ENCODE measurements around the gene DNAJC16.
"Not testable (repeated sequence)": the region's sequence is repeated elsewhere in the genome, so short reads cannot be mapped to it uniquely, and the experiment has no call there.

DNAJC16 gene

DNA sequence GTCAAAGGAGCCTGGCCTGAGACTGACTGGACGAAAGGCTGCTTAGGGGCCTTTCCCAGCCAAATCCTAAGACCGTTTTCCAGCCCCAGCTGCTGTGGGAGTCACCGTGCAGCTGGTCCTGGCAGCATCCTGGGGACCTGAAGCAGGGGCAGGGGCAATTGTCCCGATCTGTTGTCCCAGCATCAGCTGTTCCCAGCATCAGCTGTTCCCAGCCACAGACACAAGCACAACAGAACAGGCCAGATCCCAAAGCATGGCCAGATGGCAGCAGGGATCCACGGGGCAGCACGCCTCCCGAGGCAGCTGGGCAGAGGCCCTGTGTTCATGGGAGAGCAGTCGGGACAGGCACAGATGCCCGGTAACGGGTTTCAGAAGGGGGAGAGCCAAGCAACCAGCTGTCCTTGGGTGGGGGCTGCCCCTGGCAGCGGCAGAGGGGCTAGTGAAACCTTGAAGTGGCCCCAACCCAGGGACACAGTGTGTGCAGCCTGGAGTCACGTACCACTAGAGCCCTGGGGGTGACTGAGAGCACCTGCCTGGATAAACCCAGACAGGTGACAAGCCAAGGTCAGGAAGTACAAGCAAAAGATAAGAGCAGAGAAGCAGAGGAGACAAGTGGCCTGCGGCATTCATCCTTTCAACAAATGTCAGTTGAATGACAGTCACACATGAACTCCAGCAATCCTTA lies 37.5 kb upstream of the DNAJC16 start:
- TF ChIP-seq JUND (IDR thresholded peaks at IDR 0.05; ENCODE audit: low read depth): no peak
- no peak for DNase-seq (ENCODE audit: low read depth in 1 of 2, low spot score in 1 of 2)
- in situ Hi-C loops (cut with HindIII; ENCODE audit: low pct_unique_long_range_greater_than_20kb, low sequenced_read_pairs): no loop called here

GRCh38 chr1:15491010-15491409 lies 35.6 kb upstream of the DNAJC16 start:
- DNase-seq (ENCODE audit: low read depth in 1 of 2, low spot score in 1 of 2); in situ Hi-C loops (cut with HindIII; ENCODE audit: low pct_unique_long_range_greater_than_20kb, low sequenced_read_pairs): not testable (repeated sequence)

GRCh38 chr1:15492596-15492995 lies 34.1 kb upstream of the DNAJC16 start:
- no peak for DNase-seq (ENCODE audit: low read depth in 1 of 2, low spot score in 1 of 2)
- TF ChIP-seq JUND (IDR thresholded peaks at IDR 0.05; ENCODE audit: low read depth): no peak
- in situ Hi-C loops (cut with HindIII; ENCODE audit: low pct_unique_long_range_greater_than_20kb, low sequenced_read_pairs): no loop called here

DNA sequence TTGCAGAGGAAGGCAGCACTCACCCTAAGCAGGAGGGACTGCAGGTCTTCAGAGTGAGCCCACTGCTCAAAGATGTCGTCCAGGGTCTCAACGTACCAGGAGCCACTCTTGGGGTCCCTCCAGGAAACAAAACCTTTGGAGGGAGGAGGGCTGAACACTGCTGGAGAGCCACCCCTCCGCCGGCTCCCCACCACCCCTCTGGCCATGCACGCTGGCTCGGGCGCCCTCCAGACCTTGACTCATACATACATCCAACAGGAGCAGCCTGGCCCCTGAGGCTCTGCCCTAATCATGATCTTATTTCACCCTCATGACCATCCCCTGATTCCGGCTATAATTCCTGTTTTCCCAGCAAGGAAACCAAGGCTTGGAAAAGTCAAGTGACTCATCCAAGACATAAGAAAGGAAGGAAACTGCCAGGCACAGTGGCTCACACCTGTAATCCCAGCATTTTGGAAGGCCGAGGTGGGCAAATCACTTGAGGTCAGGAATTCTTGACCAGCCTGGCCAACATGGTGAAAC lies 32.7 kb upstream of the DNAJC16 start:
- no peak for TF ChIP-seq JUND (IDR thresholded peaks at IDR 0.05; ENCODE audit: low read depth)
- DNase-seq (ENCODE audit: low read depth in 1 of 2, low spot score in 1 of 2): no peak
- in situ Hi-C loops (cut with HindIII; ENCODE audit: low pct_unique_long_range_greater_than_20kb, low sequenced_read_pairs): no loop called here

GRCh38 chr1:15500184-15501178 lies 26.2 kb upstream of the DNAJC16 start:
- in situ Hi-C loops (cut with HindIII; ENCODE audit: low pct_unique_long_range_greater_than_20kb, low sequenced_read_pairs): no loop called here
- TF ChIP-seq JUND (IDR thresholded peaks at IDR 0.05; ENCODE audit: low read depth): no peak
- DNase-seq (ENCODE audit: low read depth in 1 of 2, low spot score in 1 of 2): no peak

DNA sequence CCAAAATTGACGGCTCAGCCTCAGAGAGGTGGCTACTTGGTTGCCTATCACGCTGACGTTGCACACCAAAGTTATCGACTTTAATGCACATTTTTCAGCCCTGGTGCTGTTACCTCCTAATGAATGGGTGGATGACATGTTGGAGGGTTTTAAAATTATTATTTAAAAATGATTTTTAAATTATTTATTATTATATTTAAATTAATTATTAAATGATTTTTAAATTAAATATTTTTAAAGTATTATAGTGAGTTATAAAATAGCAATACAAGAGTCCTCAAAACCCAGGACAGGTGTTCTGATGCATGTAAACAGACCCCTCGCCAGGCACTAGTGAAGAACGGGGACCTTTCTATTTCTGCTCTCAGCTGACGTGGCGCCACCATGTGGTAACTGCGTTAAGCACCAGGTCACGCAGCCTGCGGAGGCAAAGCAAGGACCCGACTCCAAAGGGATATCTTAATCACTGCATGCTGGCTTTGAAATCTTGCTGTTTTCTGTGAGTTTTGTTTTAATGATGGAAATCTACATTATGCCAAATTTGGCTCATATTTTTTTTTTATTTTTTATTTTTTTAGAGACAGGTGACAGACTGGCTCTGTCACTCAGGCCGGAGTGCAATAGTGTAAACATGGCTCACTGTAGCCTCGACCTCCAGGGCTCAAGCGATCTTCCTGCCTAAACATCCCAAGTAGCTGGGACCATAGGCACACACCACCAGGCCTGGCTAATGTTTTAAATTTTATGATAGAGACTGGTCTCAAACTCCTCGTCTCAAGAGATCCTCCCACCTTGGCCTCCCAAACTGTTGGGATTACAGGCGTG lies 25.2 kb upstream of the DNAJC16 start:
- TF ChIP-seq JUND (IDR thresholded peaks at IDR 0.05; ENCODE audit: low read depth): no peak
- peak; percentile 54 to 59 for DNase-seq (ENCODE audit: low read depth in 1 of 2, low spot score in 1 of 2)
- in situ Hi-C loops (cut with HindIII; ENCODE audit: low pct_unique_long_range_greater_than_20kb, low sequenced_read_pairs): no loop called here

- DNase-seq (ENCODE audit: low read depth in 1 of 2, low spot score in 1 of 2): no peak
- no peak for TF ChIP-seq JUND (IDR thresholded peaks at IDR 0.05; ENCODE audit: low read depth)
- in situ Hi-C loops (cut with HindIII; ENCODE audit: low pct_unique_long_range_greater_than_20kb, low sequenced_read_pairs): no loop called here
Observed at GRCh38 chr1:15504436-15504835, 22.2 kb upstream of the DNAJC16 start.

DNA sequence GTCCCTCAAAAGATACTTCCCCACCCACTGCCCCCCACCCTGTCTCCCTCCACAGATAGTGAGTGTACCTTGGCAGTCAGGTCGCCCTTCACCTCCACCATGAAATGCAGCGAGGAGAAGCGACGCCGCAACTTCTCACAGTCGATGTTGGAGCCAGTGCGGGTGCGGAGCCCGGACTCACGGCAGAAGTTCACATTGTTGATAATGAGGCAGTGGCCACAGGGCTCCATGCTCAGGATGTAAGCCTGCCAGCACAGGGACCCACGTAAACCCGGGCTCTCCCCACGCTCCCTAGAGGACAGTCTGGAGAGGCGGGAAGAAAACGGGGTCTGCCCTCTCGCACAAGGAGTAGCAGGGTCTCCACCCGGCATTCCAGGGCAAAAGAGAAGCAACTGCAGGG lies 19.8 kb upstream of the DNAJC16 start:
- no peak for DNase-seq (ENCODE audit: low read depth in 1 of 2, low spot score in 1 of 2)
- in situ Hi-C loops (cut with HindIII; ENCODE audit: low pct_unique_long_range_greater_than_20kb, low sequenced_read_pairs): no loop called here
- no peak for TF ChIP-seq JUND (IDR thresholded peaks at IDR 0.05; ENCODE audit: low read depth)

- no peak for TF ChIP-seq JUND (IDR thresholded peaks at IDR 0.05; ENCODE audit: low read depth)
- in situ Hi-C loops (cut with HindIII; ENCODE audit: low pct_unique_long_range_greater_than_20kb, low sequenced_read_pairs): no loop called here
- no peak for DNase-seq (ENCODE audit: low read depth in 1 of 2, low spot score in 1 of 2)
Observed at GRCh38 chr1:15507278-15507677, 19.4 kb upstream of the DNAJC16 start.

DNA sequence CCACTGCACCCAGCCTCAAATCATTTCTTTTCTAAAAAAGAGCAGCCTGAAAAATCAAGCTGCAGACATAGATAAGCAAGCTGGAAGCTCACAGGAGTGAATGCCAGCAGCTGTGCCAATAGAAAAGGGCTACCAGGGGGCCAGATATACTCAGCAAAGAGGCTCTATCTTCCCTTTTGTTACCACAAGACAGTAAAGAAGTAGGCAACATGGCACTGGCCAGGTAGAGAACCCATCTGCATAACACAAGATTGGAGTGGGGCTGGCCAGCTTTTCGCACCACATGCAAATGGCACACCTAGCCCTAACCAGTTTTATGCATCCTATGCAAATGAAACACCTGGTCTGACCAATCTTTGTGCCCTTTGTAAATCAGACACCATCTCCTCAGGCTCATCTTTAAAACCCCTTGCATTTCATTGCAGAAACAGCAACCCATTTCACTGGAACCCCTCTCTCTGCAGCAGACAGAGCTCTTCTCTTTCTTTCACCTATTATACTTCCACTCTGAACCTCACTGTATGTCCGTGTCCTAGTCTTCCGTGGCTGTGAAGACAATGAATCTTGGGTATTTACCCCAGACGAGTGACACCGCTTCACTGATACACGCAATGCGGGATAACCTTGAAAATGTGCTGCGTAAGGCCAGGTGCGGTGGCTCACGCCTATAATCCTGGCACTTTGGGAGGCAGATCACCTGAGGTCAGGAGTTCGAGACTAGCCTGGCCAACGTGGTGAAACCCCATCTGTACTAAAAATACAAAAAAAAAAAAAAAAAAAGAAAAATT lies 17.8 kb upstream of the DNAJC16 start:
- no peak for TF ChIP-seq JUND (IDR thresholded peaks at IDR 0.05; ENCODE audit: low read depth)
- no peak for DNase-seq (ENCODE audit: low read depth in 1 of 2, low spot score in 1 of 2)
- in situ Hi-C loops (cut with HindIII; ENCODE audit: low pct_unique_long_range_greater_than_20kb, low sequenced_read_pairs): no loop called here

- in situ Hi-C loops (cut with HindIII; ENCODE audit: low pct_unique_long_range_greater_than_20kb, low sequenced_read_pairs): no loop called here
- TF ChIP-seq JUND (IDR thresholded peaks at IDR 0.05; ENCODE audit: low read depth): no peak
Observed at GRCh38 chr1:15509586-15509985, 17.1 kb upstream of the DNAJC16 start.

More at GRCh38 chr1:15509586-15509985, 17.1 kb upstream of the DNAJC16 start:
- no peak for DNase-seq (ENCODE audit: low read depth in 1 of 2, low spot score in 1 of 2)

Measured in T47D (cell line).